GM18873 (cell line): Measurements from ENCODE around the gene CALML5.

Experiments
- ATAC-seq: cut with Tn5 transposase; IDR thresholded peaks from one replicate; pipeline ENCODE4 v1.9.1; 2021; ENCODE audit warnings: mild to moderate bottlenecking, moderate library complexity, moderate number of reproducible peaks; ENCODE audit not compliant: unreplicated experiment, low FRiP score

CALML5 gene

DNA sequence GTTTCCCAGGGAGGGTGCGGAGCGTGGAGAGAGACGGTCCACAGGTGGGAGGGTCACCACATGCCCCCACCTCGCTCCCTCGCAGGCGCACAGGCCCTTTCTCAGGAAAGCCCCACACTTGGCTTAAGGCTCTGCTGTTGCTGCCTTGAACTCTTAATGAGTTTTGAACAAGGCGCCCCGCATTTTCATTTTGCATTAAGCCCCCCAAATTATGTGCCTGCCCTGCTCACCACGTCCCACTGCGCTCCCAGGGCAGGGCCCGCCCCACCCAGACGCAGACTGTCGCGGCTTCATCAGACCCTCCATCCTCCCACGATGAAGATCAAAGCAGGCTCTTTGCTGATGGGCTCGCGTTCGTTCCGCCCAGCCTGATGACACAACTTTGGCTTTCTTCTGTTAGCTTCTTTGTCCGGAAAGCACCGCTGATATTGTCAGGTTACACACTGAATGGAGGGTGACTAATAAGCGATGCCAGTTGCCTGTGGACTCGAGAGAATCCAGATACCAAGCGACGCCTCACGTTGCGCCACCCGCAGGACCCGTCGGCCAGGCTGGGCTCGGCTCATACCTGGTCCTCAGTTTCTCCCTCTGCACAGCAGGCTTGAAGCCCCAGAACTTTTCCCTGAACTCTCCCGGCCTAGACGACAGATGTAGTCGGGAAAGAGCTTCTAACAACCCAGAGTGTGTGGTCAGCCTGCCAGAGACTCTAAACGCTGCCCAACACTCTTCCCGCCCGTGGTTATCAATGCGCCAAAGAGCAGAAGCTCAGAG is 34.9 kb upstream of the CALML5 start:
- no peak for ATAC-seq

DNA sequence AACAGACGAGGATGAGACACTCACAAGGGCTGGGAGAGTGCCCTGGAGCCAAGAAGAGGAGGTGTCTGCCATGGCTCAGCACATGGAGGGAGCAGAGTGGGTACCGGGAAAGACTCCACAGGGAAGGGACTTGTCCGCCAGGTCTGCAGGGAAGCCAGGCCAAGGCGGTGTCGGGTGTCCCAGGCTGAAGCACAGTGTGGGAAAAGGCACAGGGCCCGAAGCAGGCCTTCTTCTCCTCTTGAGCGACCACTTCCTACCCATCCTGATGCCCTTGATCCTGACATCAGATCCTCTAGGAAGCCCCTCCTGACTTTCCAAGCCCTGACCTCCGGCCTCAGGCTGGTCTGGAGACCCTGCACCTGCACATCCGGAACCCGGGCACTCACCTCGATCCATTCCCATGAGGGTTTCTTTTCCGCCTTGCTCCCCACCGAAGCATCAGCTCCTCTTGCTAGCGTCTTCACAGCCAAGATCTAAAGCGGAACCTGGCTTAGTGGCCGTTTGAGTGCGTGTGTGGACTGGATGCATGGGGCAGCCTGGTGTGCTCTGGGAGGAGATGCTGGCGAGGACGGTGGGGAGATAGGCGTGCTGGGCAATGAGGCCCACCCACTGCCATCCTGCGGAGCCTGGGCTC is 33.8 kb upstream of the CALML5 start:
- no peak for ATAC-seq

GRCh38 chr10:5532618-5533097 is 33.3 kb upstream of the CALML5 start:
- no peak for ATAC-seq

DNA sequence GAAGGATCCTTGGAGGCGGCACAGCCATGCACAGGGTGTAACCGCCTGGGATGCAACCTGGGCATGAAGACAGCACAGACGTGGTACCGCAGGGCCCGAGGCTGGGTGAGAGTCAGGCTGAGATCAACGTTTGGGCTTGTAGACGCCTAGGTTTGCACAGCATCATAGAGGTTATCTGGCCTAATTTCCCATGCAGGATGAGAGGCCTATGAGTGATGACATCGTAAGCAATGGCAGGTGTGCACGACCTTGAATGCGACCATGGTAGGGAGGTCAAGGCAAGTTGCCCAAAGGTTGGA is 32.9 kb upstream of the CALML5 start:
- no peak for ATAC-seq

GRCh38 chr10:5531558-5532306 is 32.4 kb upstream of the CALML5 start:
- no peak for ATAC-seq

GRCh38 chr10:5530846-5531557 is 31.6 kb upstream of the CALML5 start:
- no peak for ATAC-seq

DNA sequence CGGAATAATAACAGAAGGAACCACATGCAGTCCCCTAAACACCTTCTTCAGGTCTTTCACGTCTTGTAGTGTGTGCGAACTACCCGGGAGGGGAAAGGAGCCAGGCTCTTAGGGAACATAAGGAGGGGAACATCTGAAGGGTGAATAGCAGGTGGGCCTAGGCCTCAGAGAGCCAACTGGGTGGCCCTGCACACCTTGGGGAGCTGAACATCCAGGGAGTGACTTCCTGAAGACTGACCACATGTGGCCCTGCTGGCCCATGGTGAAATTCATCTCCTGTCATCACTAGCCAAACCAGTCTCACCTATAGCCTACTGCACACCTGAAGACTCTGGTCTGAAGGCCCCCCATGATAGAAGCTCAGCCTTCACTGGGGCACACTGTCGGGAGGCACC is 31.0 kb upstream of the CALML5 start:
- no peak for ATAC-seq

GRCh38 chr10:5529702-5530411 is 30.5 kb upstream of the CALML5 start:
- ATAC-seq = no peak

GRCh38 chr10:5528989-5529701 is 29.8 kb upstream of the CALML5 start:
- ATAC-seq = no peak

- ATAC-seq = no peak
These were observed 28.2 kb upstream of the CALML5 start for GRCh38 chr10:5527332-5528200.

GRCh38 chr10:5526691-5527331 is 27.4 kb upstream of the CALML5 start:
- ATAC-seq = no peak

DNA sequence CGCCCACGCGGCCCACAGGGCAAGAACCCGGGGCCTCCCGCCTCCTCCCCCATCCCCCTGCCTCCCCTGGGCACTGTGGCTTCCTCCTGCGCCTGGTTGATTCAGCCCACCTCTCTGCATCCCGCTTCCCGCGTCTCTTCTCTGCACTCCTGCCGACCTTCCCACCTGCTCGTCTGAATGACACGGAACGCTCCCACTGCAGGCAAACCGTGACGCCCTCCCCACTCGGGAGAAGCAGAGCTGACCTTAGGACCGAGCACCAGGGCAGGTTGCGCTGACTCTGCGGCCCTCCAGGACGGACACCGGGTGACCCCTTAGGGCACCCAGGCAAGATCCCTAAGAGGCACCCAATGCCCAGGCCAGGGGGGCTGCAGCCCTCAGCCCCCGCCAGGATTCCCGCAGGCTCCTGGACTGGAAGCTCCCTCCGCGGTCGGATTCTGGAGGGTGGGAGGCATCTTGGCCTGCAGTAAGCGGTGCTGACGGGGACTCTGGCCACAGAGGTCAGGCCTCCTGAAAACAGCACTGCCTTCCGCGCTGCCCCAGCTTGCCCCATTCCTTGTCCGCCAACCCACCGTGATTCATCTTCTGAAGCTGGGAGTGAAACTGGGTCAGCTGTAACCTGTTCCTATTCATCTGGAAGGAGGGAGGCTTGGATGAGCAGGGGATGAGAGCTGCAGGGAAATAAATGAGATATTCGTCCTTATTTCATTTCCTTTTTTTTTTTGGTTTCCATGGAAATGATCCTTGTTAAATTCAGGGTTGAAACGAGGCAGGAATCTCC is 26.4 kb upstream of the CALML5 start:
- no peak for ATAC-seq

GRCh38 chr10:5524641-5525560 is 25.5 kb upstream of the CALML5 start, which contains the start of gene CALML3:
TSS of gene CALML3 (plus strand) at chr10:5524961. CDS start at chr10:5525086, 125 bp downstream.
- no peak for ATAC-seq

DNA sequence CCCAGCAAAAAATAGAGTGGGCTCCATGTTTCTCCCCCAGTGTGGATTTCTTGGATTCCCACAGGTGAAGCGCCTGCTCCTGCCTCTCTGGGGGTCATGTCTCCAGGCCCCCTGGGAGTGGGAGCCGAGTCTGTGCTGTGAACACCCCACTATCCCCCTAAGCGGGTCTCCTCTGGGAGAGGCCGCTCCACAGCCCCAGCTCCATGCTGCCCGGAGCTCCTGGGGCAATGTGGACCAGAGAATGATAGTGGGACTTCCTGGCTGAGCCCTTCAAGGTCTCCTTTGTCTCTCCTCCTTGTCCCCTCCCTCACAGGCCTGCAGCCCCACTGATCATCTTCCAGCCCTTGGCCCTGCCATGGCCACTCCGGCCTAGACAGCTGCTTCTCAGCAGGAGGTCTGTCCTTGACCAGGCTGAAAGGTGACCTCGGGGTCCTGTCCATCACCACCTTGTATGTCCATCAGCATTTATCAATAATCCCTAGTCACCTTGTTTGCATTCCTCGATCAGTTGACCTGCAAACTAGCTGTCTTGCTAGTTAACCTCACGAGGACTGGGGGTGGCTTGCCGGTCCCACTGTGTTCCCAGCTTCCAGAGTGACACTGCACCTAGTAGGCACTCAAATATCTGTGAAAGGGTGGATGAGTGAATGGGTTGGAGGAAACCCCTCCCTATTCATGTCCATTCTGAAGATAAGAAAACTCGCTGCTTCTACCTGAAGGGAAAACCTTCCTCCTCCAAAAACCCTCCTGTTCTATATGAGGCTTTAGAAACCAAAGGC is 24.6 kb upstream of the CALML5 start:
- ATAC-seq = no peak

- ATAC-seq = no peak
These were observed 23.7 kb upstream of the CALML5 start for GRCh38 chr10:5522913-5523560.
